A549 (cell line): ENCODE results near the gene PPP1R8. TPM values are rescaled to one million over a fixed set of nuclear protein-coding genes. Genes with fewer than 3 reads are reported as not detected.

Experiments
- ATAC-seq, 2 experiments: fragments of 200-7000 bp in 1 of 2; fragments of >200 bp in 1 of 2; cut with Nextera tagmentation in 1 of 2; cut with Tn5 transposase in 1 of 2; 3 replicates each; pipeline versions ENCODE4 v1.8.0 to v1.9.1; 2018 to 2020; ENCODE audit warnings: mild to moderate bottlenecking in 1 of 2, moderate library complexity in 1 of 2
- CTCF ChIA-PET: fragments of 300-600 bp; sonication (Branson Sonifier 250); formaldehyde crosslinking; extraction: SDS; loops from one replicate; lab custom pipeline; 2021; ENCODE audit warnings: antibody characterized with exemption, inconsistent platforms; lab: Yijun Ruan, JAX
- POLR2A ChIA-PET: fragments of 350-600 bp; formaldehyde crosslinking; extraction: SDS; loops from one replicate; lab custom pipeline; 2021; ENCODE audit warnings: antibody characterized with exemption, inconsistent platforms; lab: Yijun Ruan, JAX
- DNase-seq, 2 experiments: peaks; one replicate each; pipeline versions ENCODE4 v3.0.0 to v3.0.0-alpha.2; 2011 to 2016; ENCODE audit warnings: low read depth in 1 of 2, low spot score in 1 of 2
- FAIRE-seq: peaks from 2 replicates; lab custom pipeline; 2011; peaks lifted over from hg19 to GRCh38; lab: Jason Lieb, UNC
- H3K27ac ChIP-seq, 2 experiments: fragments of >200 bp; sonication (Bioruptor Twin); formaldehyde crosslinking; 3 replicates each; pipeline ENCODE4 v1.5.1; 2016 to 2017
- H3K4me1 ChIP-seq: fragments of >200 bp; sonication (Bioruptor Twin); formaldehyde crosslinking; 3 replicates; pipeline ENCODE4 v1.6.1; 2016
- H3K4me2 ChIP-seq: fragments of >200 bp; sonication (Bioruptor Twin); formaldehyde crosslinking; 3 replicates; pipeline ENCODE4 v1.6.1; 2016
- H3K4me3 ChIP-seq: fragments of >200 bp; sonication (Bioruptor Twin); formaldehyde crosslinking; 3 replicates; pipeline ENCODE4 v1.5.1; 2016
- H3K9me3 ChIP-seq: fragments of >200 bp; sonication (Bioruptor Twin); formaldehyde crosslinking; 3 replicates; pipeline ENCODE4 v1.6.1; 2016
- ATOH8 ChIP-seq: fragments of 250-450 bp; sonication (Bioruptor Pico); IDR thresholded peaks from 2 replicates; pipeline ENCODE4 v1.5.0; 2020; ENCODE audit warnings: low read depth, mild to moderate bottlenecking, moderate library complexity
- CHD2 ChIP-seq: fragments of 150-350 bp; IDR thresholded peaks from 2 replicates; pipeline ENCODE4 v1.6.1; 2014; ENCODE audit warnings: low read length; ENCODE audit not compliant: partially characterized antibody
- CTCF ChIP-seq: fragments of >200 bp; sonication (Bioruptor Twin); formaldehyde crosslinking; IDR thresholded peaks from 3 replicates; pipeline ENCODE4 v1.5.1; 2016
- GATA3 ChIP-seq: IDR thresholded peaks from 2 replicates; pipeline ENCODE4 v1.6.1; 2012; ENCODE audit warnings: borderline replicate concordance
- HES2 ChIP-seq: fragments of >200 bp; sonication (Bioruptor Twin); formaldehyde crosslinking; IDR thresholded peaks from 2 replicates; pipeline ENCODE4 v1.6.1; 2016
- HOXA7 ChIP-seq: fragments of 250-450 bp; sonication (Bioruptor Pico); IDR thresholded peaks from 2 replicates; pipeline ENCODE4 v1.5.0; 2020; ENCODE audit warnings: mild to moderate bottlenecking, moderate library complexity
- HOXB5 ChIP-seq: fragments of 250-450 bp; sonication (Bioruptor Pico); IDR thresholded peaks from 2 replicates; pipeline ENCODE4 v1.5.0; 2020; ENCODE audit warnings: mild to moderate bottlenecking, moderate library complexity
- NPAS2 ChIP-seq: fragments of 250-450 bp; sonication (Bioruptor Pico); IDR thresholded peaks from 2 replicates; pipeline ENCODE4 v1.8.0; 2022; ENCODE audit warnings: mild to moderate bottlenecking, moderate library complexity, borderline replicate concordance
- POLR2AphosphoS2 ChIP-seq: conservative IDR thresholded peaks from 2 replicates; pipeline ENCODE4 v1.6.1; 2012; ENCODE audit warnings: low read length, improper control_type of control experiment, inconsistent platforms
- RAD21 ChIP-seq, 2 experiments: fragments of >200 bp in 1 of 2; sonication (Bioruptor Twin) in 1 of 2; formaldehyde crosslinking in 1 of 2; IDR thresholded peaks in 1 of 2; conservative IDR thresholded peaks in 1 of 2; 2 replicates in 1 of 2; 3 replicates in 1 of 2; pipeline ENCODE4 v1.6.1; 2012 to 2018; ENCODE audit warnings: inconsistent platforms in 1 of 2
- RCOR1 ChIP-seq: fragments of 150-350 bp; IDR thresholded peaks from 2 replicates; pipeline ENCODE4 v1.6.1; 2014; ENCODE audit warnings: antibody characterized with exemption, low read length, low read depth
- REST ChIP-seq: fragments of 200-600 bp; sonication (generic); IDR thresholded peaks from 2 replicates; pipeline ENCODE4 v1.6.1; 2016; ENCODE audit warnings: antibody characterized with exemption, mild to moderate bottlenecking, moderate library complexity
- RFX5 ChIP-seq: fragments of 450-650 bp; IDR thresholded peaks from 2 replicates; pipeline ENCODE4 v1.7.1; 2014; ENCODE audit warnings: antibody characterized with exemption, mild to moderate bottlenecking, moderate library complexity
- SMC3 ChIP-seq: fragments of >200 bp; sonication (Bioruptor Twin); formaldehyde crosslinking; IDR thresholded peaks from 3 replicates; pipeline ENCODE4 v1.6.1; 2018; ENCODE audit warnings: inconsistent platforms
- TFCP2L1 ChIP-seq: fragments of 250-450 bp; sonication (Bioruptor Pico); IDR thresholded peaks from 2 replicates; pipeline ENCODE4 v1.5.0; 2021; ENCODE audit warnings: mild to moderate bottlenecking
- polyA plus RNA-seq, 4 experiments: library from polyadenylated mRNA; depleted of rRNA in 3 of 4; stranded (reverse); fragments of >200 nt; fragmentation: RNase III in 1 of 4; extraction: RNeasy Plus Mini Kit Qiagen cat#74134 plus additional on column Dnase treatment in 1 of 4; gene quantifications; 2 replicates in 3 of 4; 3 replicates in 1 of 4; pipeline ENCODE4 v1.2.3, GENCODE V29; 2011 to 2017

PPP1R8 gene
- polyA plus RNA-seq, 2 of the 4 experiments (the other 2 are of a cell fraction): 34.0 to 42.0 TPM

- TF ChIP-seq RAD21 (conservative IDR thresholded peaks at IDR 0.05 in 1 of 2, IDR thresholded peaks at IDR 0.05 in 1 of 2): no peak
- TF ChIP-seq SMC3: no peak
- no peak for TF ChIP-seq RCOR1
Measured at GRCh38 chr1:27784700-27785099, 45.9 kb upstream of the PPP1R8 start (continued).

GRCh38 chr1:27785781-27786455, 44.7 kb upstream of the PPP1R8 start:
- ATAC-seq (peak in 1 of 2 experiments; percentile 47; a peak in 3 of 6 replicates), FAIRE-seq (no peak), DNase-seq (no peak)
- Histone ChIP-seq H3K4me1 (no peaks in the 10 kb centered on the region), H3K4me2 (no peak overlapping the region), H3K4me3 (no peak overlapping the region), H3K9me3 (no peaks in the 10 kb centered on the region), H3K27ac (no peak overlapping the region)
- CTCF ChIA-PET: no interaction called here
- POLR2A ChIA-PET: no interaction called here
- TF ChIP-seq ATOH8 (no peak), RCOR1 (no peak), HOXA7 (CRISPR knock-in tag) (no peak), REST (no peak), HES2 (no peak), TFCP2L1 (CRISPR knock-in tag) (no peak), RAD21 (conservative IDR thresholded peaks at IDR 0.05 in 1 of 2, IDR thresholded peaks at IDR 0.05 in 1 of 2) (no peak), CHD2 (no peak)

- no peak overlapping the region for H3K27ac ChIP-seq
- ATAC-seq (no peak), FAIRE-seq (no peak), DNase-seq (no peak)
- H3K4me3 ChIP-seq: no peak overlapping the region
- no peaks in the 10 kb centered on the region for H3K4me1 ChIP-seq
- no peak overlapping the region for H3K4me2 ChIP-seq
- CTCF ChIA-PET: interaction anchor here (0.6 to 1.0 kb wide), 3 partner anchors 12 to 76 kb away, joined by 3 read pairs; no protein-coding TSS in a partner anchor
- H3K9me3 ChIP-seq: no peaks in the 10 kb centered on the region
- POLR2A ChIA-PET: no interaction called here
- TF ChIP-seq GATA3 (no peak), RFX5 (no peak), CTCF (no peak), HOXB5 (CRISPR knock-in tag) (no peak), NPAS2 (no peak), POLR2AphosphoS2 (no peak)
Measured at GRCh38 chr1:27787895-27788294, 42.7 kb upstream of the PPP1R8 start.
